Bone marrow (tissue), 2 donors: ENCODE results near the gene SUSD4.

Source experiments
- DNase-seq, 2 donors: peaks; one replicate each; lab custom pipeline; 2025; lab: John Stamatoyannopoulos, UW

Gene SUSD4

DNA sequence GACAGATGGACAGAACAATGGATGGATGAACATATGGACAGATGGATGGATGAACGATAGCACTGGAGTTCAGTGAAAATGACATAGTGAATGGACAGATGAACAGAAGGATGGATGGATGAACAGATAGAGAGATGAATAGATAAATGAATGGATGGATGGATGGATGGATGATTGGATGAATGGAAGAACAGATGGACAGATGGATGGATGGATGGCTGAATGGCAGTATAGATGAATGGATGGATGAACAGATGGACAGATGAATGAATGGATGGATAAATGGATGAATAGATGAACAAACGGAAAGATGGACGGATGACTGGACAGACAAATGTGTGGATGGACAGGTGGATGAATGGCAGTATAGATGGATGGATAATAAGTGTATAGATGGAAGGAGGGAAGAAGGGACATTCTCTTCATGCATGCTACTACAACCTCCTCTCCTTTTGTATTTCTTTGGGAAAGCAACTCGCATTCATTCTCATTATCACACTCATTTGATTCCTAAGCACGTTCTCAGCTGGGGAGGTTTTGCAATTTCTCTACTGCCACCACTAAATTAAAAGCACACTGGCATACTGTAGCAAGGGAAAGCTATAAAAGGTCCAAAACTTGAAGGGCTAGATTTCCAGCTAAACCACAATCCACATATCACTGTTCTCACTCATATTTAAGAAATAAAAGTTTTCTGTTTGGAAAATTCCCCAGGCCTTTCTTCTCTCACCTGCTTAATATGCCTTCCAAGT, 34.1 kb downstream of the SUSD4 start:
- DNase-seq = no peak

DNA sequence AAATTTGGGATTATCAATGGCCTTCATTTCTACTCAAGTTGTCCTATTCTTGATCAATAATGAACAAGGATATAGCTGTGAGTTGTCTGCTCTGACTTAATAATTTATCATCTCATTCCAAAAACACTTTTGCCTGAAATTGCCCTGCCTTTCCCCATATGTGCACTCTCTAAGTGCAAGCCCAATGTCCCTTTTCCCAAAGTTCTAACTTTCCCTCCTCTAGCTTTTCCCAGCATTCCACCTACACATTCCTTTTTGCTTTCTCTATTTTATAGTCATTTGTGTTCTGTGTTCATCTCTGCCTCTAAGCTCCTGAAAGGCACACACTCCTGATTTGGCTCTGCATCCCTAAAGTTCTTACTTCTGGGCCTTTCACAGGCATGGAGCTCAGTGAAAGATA, 34.7 kb downstream of the SUSD4 start:
- DNase-seq = no peak

DNA sequence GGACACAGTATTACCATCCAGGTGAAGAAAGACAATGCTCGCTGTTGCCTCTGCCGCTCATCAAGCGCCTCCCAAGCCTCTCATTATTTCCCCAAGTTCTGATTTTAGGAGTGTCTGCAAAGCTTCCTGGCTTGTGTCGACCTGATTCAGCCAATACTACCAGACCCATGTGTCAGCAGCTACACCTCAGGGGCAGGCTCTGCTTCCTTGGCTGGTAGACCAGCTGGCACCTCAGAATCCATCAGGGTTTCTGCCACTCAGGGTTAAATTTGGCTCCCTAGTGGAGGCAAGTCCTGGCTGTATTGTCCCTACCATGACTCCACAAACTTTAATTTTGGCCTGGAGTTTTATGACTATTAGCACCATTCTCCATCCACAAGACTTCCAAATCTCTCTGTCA, 35.4 kb downstream of the SUSD4 start:
- no peak for DNase-seq

DNA sequence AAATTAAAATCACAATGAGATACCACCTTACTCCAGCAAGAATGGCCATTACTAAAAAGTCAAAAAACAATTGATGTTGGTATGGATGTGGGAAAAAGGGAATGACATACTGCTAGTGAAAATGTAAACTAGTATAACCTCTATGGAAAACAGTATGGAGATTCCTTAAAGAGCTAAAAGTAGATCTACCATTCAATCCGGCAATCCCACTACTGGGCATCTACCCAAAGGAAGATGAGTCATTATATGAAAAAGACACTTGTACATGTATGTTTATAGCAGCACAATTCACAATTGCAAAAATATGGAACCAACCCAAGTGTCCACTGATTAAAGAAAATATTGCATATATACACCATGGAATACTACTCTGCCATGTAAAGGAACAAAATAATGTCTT, 37.2 kb downstream of the SUSD4 start:
- no peak for DNase-seq

DNA sequence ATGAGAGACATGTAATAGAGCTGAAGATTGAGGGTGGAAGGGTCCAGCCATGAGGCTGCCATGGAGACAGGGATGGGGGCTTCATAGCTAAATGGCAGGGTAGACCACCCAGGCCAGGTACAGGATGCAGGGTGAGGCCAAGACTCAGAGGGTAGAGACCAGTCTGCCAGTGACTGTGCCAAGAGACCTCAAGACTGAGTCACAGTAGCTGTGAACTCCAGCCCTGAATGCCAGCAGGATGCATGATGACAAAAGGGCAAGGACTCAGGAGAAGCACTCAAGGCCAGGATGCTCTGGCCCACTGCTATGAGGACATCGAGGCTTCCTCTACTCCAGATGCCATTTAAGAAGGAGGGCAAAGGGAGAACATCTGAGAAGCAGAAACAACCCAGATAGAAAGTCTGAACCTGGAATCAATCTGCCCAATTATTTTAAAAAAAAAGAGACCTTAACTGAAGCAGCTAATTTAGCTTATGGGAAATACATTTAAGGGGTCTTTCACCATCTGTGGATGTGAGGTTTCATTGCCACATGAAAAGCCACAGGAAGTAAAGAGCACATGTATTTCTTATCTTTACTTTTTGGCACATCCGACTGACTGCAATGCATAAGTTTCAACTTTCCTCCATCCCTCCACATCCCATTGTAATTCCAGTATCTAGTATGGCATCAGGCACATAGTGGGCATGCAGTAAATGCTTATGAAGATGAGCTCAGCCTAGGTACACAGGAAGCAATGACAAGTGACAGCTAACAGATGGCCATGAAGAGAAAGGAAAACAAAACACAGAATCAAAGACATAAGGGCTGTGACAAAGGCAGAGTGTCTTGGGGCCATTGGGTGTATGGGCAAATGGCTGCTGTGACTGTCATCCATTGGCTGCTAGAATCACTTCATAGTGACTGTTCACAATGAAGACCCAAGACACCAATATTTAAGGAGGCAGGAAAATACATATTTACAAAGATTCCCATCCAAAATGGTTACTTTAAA, 40.2 kb downstream of the SUSD4 start:
- DNase-seq = no peak

DNA sequence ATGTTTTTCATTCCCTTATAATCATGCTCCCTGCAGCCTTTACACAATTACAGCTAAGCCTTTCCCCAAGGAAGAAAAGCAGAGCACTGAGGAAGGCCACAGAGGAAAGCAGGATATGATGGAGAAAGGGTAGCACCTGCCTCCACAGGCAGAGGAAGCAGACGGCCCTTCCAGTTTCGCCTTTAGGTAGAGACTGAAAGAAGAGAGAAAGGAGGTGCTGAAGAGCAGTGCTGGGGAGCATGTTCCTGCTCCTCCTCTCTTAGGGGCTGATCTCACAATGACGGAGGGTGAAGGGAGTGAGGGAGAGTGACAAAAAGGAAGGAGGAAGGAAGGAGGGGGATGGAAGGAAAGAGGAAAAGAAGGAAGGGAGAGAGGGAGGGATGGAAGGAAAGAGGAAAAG, 41.1 kb downstream of the SUSD4 start:
- no peak for DNase-seq

DNA sequence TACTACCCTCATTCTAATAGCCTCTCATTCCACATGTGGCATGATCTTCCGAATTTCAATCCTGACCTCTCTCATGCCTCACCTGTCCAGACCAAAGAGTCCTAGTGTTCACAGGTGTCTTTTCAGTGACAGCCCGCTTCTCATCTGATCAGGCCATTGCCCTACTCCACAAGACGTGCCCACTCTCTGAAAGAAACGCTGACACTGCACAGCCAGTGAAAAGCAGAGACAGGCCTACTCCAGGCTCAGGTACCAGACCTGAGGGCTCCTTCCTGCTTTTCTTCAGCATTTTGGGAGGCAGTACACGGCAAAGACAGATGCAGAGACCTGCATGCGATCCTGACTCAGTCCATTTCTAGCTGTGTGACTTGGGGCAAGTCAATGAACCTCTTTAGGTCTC, 43.0 kb downstream of the SUSD4 start:
- no peak for DNase-seq

DNA sequence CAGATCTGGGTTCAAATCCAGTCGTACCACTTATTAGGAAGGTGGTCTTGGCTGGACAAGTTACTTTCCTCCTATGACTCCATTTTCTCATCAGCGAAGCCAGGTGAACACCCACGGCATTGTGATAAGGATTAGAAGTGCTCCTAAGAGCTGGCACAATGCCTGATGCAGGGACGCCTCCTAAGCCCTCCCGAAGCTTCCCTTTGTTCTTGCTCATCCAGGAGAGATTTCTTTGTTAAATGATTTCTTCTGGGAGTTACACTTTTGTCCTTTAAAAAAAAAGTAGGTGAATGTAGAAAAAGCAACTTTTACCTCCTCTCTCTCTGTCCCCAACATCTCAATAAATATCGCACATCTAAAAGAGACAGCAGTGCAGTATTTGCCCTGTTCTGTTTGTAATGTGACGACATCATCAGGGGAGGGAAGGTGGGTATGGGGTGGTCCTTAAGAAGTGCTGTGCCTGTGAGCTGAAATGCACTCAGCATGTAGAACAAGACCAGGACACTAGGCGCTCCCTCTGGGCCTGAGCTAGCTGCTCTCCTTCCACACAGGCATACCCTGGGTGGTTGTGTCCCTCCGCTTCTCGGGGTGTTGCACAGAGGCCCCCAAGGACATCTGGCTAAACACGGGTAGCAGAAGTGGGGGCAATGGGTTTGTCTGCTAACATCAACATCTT, 43.9 kb downstream of the SUSD4 start:
- DNase-seq = no peak

DNA sequence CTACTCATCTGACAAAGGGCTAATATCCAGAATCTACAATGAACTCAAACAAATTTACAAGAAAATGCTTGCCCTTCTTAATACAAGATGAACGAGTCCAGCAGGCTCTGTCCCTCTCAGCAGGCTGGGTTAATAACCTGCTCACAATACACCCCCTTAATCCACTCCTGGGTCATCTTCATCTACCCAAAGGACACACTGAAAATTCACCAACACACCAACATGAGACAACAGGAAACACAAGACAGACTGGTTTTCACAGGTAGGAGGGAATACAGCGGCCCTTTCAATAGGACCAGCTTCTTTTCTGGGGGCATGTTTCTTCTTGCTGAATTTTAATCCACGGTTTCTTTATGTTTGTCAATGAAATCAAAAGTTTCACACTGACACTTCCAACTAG, 44.6 kb downstream of the SUSD4 start:
- no peak for DNase-seq

DNA sequence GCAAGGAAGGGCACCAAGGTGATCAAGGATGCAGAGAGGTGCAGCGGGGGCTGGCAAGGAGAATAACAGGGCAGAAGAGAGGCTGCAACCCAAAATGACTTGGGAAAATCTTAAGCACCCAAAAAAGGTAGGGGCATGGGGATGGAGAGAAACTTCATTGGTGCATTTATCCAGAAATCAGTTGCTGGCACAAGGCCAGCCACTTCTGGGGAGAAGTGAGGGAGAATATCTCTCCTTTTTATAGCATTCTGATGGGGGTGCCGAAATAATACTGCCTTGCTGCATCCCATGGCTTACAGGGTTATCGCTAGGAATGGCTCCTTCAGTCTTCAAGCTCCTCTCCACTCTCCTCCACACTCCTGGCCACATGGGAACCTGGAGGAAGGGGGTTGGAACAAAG, 47.9 kb downstream of the SUSD4 start:
- DNase-seq = no peak

DNA sequence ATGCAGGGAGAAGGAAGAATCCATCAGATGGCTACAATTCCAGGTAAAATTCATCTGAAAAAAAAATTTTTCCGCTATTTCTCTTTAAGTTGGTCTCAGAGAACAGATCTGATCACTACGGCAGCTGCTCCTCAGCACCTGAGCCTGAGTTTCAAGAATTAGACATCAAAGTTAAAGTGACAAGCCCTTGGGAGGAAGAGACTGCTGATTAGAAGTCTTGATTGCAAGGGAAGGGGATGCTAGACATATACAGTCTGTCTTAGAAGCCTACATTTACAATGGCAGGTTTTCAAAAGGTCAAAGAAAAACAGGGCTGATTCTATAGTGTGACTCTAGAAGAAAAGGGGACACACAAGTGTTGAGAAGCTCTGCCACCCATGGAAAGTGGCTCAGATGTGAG, 48.3 kb downstream of the SUSD4 start:
- no peak for DNase-seq

DNA sequence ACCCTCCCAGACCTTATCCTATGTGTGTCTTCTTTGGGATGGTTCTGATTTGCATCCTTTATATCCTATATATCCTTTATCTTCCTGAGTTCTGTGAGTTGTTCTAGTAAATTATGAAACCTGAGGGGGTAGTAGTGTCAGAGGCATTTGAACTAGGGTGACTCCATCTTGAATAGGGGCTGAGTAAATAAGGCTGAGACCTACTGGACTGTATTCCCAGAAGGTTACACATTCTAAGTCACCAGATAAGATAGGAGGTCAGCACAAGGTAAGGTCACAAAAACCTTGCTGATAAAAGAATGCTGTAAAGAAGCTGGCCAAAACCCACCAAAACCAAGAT, 50.6 kb downstream of the SUSD4 start:
- DNase-seq = no peak

DNA sequence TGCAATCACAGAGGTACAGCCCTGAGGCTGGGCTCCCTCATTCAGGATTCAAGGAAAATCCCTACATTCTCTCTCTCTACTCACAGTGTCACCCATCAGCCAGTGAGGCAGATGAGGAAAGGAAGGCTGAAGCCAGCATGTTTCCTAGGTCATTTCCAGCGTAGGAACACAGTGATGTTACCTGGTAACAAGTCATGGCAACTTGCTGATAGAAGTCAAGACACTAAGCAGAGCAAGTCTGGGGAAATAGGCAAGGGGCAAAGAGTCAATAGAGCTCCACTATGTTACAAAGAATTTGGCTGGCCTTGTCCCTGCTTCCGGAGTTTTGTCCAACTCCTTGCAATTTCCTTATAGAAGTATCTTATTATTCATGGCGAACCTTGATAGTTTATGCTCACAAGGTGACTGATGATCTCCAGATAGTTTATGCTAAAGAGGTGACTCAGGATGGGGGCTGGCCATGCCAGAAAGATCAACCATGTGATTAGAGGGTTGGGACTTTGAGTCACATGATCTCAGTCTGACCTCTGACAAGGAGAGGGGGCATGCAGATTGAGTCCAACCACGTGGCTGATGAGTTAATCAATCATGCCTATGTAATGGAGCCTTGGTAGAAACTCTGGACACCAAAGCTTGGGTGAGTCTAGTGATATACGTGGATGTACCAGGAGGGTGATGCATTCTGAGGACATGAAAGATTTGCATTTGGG, 51.1 kb downstream of the SUSD4 start:
- no peak for DNase-seq

DNA sequence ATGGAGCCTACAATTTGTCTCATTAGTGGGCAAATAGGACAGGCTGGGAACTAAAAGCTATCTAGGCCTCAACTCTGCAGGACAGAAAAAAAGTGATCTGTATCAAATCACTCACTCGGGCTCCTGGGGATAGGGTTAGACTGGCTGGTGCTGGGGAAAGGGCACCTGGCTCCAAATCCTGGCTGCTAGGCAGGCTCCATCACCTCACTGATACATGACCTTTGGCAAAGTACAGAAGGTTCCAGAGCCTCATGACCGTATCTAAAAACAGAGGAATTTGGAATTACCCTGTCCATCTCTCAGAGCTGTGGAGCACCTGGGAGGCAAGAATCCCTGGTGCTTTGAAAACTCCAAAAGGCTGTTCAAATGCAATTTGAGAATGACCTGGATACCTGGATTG, 51.7 kb downstream of the SUSD4 start:
- no peak for DNase-seq

DNA sequence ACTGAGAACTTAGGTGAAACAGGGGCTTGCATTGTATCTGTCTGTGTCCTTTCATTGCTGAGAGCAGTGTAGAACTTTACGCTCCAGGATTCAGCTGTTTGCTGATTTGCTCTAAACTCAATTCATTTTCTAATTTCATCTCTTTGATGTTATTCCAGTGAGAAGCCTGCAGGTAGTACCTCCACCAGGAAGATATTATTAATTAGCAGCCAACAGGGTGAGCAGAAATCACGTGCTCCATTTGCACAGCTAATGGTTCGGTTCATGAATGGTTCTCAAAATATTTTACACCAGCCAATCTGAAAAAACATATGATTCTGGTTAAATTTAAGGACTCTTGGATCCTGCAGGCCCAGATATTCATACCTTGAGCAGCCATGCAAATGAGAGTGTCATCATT, 52.1 kb downstream of the SUSD4 start:
- no peak for DNase-seq

DNA sequence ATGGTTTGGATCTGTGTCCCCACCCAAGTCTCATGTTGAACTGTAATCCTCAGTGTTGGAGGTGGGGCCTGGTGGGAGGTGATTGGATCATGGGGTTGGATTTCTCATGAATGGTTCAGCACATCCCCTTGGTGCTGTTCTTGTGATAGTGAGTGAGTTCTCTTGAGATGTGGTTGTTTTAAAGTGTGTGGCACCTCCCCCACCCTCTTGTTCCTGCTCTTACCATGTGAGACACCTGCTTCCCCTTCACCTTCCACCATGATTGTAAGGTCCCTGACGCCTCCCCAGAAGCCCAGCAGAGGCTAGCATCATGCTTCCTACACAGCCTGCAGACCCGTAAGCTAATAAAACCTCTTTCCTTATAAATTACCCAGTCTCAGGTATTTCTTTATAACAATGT, 55.8 kb downstream of the SUSD4 start:
- no peak for DNase-seq

DNA sequence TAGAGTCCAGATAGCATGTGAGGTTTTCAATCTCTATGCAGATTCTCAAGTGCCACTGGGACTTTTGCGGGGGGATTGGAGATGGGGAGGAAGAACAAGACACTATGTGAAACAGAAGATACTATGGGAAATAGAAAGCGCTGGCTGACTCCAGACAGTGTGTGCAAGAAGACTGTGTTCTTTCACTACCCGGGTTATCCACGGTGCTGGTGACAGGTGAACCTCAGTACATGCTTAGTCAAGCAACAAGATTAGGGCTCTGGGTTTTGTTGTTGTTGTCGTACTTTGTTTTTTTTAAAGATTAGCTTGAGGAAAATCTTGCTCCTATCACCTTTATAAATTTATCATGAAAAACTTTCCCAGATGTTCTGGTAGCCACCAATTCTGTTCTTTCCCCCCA, 56.4 kb downstream of the SUSD4 start:
- DNase-seq = no peak

DNA sequence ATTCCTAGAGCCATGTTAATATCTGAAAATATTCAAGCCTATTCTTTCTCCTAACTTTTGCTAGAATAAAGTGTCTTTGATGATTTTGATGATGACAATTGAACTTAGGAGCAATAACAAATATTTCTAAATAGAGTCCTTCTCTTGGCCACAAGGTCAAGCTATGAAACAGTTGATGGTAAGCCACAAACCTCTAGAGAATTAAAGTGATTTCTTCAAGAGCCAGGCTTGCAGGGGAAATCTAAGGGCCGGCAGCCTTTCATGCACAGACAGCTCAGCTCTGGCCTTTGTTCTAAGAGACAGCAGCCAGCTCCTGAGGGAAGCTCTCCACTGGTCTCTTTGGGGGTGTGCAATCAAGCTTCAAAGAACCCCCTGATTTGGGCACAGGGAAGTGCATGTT, 59.0 kb downstream of the SUSD4 start:
- DNase-seq = no peak

DNA sequence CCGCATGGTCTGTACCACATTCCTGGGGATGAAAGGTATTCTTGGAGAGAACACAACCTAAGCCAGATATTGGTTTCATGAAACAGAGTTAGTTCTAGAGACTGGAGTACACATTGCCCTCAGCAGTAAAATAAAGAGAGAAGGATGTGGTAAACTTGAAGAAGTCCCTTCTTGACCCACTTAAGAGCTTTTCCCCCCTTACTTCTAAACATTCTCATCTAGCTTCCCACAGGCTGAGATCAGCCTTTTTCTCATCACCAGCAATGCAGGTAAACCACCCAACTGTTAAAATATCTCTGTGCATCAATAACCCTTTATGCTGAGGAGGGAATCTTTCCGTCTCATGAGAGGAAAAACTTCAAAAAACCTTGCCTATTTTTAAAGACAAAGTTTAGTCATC, 62.6 kb downstream of the SUSD4 start:
- no peak for DNase-seq

DNA sequence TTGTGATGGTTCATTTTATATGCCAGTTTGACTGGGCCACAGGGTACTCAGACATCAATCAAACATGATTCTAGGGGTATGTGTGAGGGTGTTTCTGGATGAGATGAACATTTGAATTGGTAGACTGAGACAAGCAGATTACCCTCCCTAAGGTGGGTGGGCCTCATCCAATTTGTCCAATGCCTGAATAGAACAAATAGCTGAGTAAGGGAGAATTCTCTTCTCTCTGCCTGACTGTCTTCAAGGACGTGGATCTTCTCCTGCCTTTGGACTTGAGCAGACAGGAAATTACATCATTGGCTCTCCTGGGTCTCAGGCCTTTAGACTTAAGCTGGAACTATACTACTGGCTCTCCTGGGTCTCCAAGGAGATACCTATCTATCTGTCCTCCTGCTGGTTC, 64.4 kb downstream of the SUSD4 start:
- no peak for DNase-seq

DNA sequence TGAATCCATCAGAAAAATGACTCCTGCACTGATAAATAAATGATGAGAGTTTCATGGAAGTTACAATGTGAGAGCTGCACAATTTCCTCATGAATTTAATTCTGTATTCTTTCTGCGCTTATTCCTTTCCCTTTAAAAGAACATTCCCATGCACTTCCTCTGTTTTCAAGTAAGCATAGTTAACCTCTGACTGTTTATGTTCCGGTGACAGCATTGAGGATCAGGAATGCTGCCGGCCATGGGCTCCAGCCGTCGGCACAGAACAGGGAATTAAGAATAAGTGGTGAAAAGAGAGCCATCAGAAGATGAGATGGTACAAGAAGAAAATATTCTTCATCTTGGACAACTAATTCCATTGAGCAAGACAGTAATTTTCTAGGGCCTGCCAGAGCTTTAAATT, 65.3 kb downstream of the SUSD4 start:
- no peak for DNase-seq

DNA sequence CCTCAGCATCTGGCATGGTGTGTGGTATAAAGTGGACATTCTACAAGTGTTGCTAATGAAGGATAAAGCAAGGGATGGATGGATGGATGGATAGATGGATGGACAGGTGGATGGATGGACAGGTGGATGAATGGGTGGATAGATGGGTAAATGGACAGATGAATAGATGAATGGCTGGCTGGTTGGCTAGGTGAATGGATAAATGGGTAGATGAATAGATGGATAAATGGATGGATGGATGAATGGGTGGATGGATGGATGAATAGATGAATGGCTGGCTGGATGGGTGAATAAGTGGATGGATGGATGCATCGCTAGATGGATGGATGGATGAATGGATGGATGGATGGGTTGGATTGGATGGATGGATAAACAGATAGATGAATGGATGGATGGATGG, 66.2 kb downstream of the SUSD4 start:
- DNase-seq = no peak
